Esophagus squamous epithelium (tissue), 4 donors: Measurements from ENCODE around the gene LRP5.

Experiments used
- CTCF ChIP-seq, 6 experiments: fragments of 450-650 bp in 4 of 6; fragments of 200-600 bp in 2 of 6; sonication (generic) in 2 of 6; IDR thresholded peaks; one replicate each; pipeline ENCODE4 v1.5.1; 2016 to 2019; ENCODE audit warnings: antibody characterized with exemption in 6 of 6, mild to moderate bottlenecking in 4 of 6, moderate library complexity in 4 of 6
- POLR2A ChIP-seq, 4 donors: fragments of 450-650 bp; IDR thresholded peaks; one replicate each; pipeline ENCODE4 v1.6.1; 2017; ENCODE audit warnings: antibody characterized with exemption in 4 of 4, mild to moderate bottlenecking in 4 of 4, moderate library complexity in 3 of 4

- TF ChIP-seq CTCF (IDR thresholded peaks at IDR 0.05) (no peak), POLR2A (IDR thresholded peaks at IDR 0.05) (no peak)
Observed at GRCh38 chr11:68338051-68338780, 25.8 kb downstream of the LRP5 start.
